Neural progenitor cell (in vitro differentiated cells): ENCODE results near the gene STON2. TPM values are rescaled to one million over a fixed set of nuclear protein-coding genes. Genes with fewer than 3 reads are reported as not detected.
"Not testable (repeated sequence)": the region's sequence is repeated elsewhere in the genome, so short reads cannot be mapped to it uniquely, and the experiment has no call there.

Experiments used
- DNase-seq: peaks from one replicate; pipeline ENCODE4 v3.0.0-alpha.2; 2016; ENCODE audit warnings: low spot score
- H2AFZ ChIP-seq: fragments of 200-600 bp; sonication (generic); replicated peaks from 2 replicates; pipeline ENCODE4 v1.6.1; 2016; ENCODE audit warnings: antibody characterized with exemption
- H3F3A ChIP-seq: fragments of 200-600 bp; sonication (generic); 2 replicates; pipeline ENCODE4 v1.6.1; 2016; ENCODE audit warnings: antibody characterized with exemption, low read depth
- H3K27ac ChIP-seq: fragments of 200-600 bp; sonication (generic); 2 replicates; pipeline ENCODE4 v1.5.1; 2016; ENCODE audit warnings: mild to moderate bottlenecking
- H3K27me3 ChIP-seq: fragments of 200-600 bp; sonication (generic); 2 replicates; pipeline ENCODE4 v1.6.1; 2016; ENCODE audit warnings: mild to moderate bottlenecking, moderate library complexity
- H3K36me3 ChIP-seq: fragments of 200-600 bp; sonication (generic); 2 replicates; pipeline ENCODE4 v1.5.1; 2016
- H3K4me1 ChIP-seq: fragments of 200-600 bp; sonication (generic); 2 replicates; pipeline ENCODE4 v1.6.1; 2016; ENCODE audit warnings: mixed run types
- H3K4me2 ChIP-seq: fragments of 200-600 bp; sonication (generic); 2 replicates; pipeline ENCODE4 v1.6.1; 2016
- H3K4me3 ChIP-seq: fragments of 200-600 bp; sonication (generic); 2 replicates; pipeline ENCODE4 v1.5.1; 2016
- H3K79me2 ChIP-seq: fragments of 200-600 bp; sonication (generic); 2 replicates; pipeline ENCODE4 v1.6.1; 2016; ENCODE audit warnings: low read depth
- H3K9ac ChIP-seq: fragments of 200-600 bp; sonication (generic); 2 replicates; pipeline ENCODE4 v1.6.1; 2016
- H3K9me3 ChIP-seq: fragments of 200-600 bp; sonication (generic); 2 replicates; pipeline ENCODE4 v1.5.1; 2016; ENCODE audit warnings: low read depth
- H4K20me1 ChIP-seq: fragments of 200-600 bp; sonication (generic); 2 replicates; pipeline ENCODE4 v1.6.1; 2016; ENCODE audit warnings: low read depth
- H3K27ac Mint-ChIP-seq: 3 replicates; pipeline ENCODE4 v1.8.0; 2021; ENCODE audit warnings: mixed read lengths
- H3K27me3 Mint-ChIP-seq: 2 replicates; pipeline ENCODE4 v1.8.0; 2022; ENCODE audit warnings: low read depth, mild to moderate bottlenecking, inconsistent platforms, moderate library complexity, mixed read lengths; ENCODE audit not compliant: insufficient read depth
- H3K36me3 Mint-ChIP-seq: 3 replicates; pipeline ENCODE4 v1.8.0; 2021; ENCODE audit warnings: mixed read lengths
- H3K4me1 Mint-ChIP-seq: 3 replicates; pipeline ENCODE4 v1.8.0; 2021; ENCODE audit warnings: mixed read lengths
- H3K4me3 Mint-ChIP-seq: 3 replicates; pipeline ENCODE4 v1.8.0; 2021; ENCODE audit warnings: mild to moderate bottlenecking, moderate library complexity, mixed read lengths
- H3K9me3 Mint-ChIP-seq: 3 replicates; pipeline ENCODE4 v1.8.0; 2020; ENCODE audit warnings: mixed read lengths
- EZH2 ChIP-seq: fragments of 200-600 bp; sonication (generic); IDR thresholded peaks from 2 replicates; pipeline ENCODE4 v1.6.1; 2017; ENCODE audit warnings: antibody characterized with exemption, mild to moderate bottlenecking, moderate library complexity
- EZH2phosphoT487 ChIP-seq: fragments of 200-600 bp; sonication (generic); IDR thresholded peaks from 2 replicates; pipeline ENCODE4 v1.6.1; 2017; ENCODE audit warnings: antibody characterized with exemption
- total RNA-seq: library from RNA; depleted of rRNA; stranded (reverse); fragments of >200 nt; gene quantifications from 2 replicates; pipeline ENCODE4 v1.2.3, GENCODE V29; 2015; ENCODE audit warnings: low replicate concordance
- TF ChIP-seq, protein P1 (sequence below): fragments of 200-600 bp; sonication (generic); IDR thresholded peaks from 2 replicates; pipeline ENCODE4 v1.5.1; 2017; ENCODE audit warnings: antibody characterized with exemption, mild to moderate bottlenecking

The STON2 gene
- total RNA-seq, 1 donor from 2014 or later, result 31.1 TPM

DNA sequence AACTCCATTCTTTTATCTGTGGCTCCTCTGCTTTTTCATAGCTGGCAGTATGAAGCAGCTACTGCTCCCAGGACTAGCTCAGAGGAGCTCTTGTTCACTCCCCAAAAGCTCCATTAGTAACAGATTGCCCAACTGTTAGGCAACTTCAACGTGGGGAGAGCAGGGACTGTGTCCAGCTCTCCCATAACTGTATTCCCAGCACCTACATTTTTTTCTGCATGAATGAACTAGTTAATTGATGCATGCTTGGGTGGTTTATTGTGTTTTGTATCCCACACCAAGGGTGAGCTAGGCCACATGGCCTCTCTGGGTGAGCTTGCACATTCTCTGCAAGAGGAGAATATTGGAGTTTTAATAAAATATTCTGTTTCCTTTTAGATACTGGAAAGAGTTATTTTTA is 15.2 kb downstream of the STON2 start:
- H3K9ac ChIP-seq, result no peak overlapping the region
- peaks cover 30% of the 10 kb centered on the region for H3K4me1 ChIP-seq
- no peak overlapping the region for H3K4me3 Mint-ChIP-seq
- H3K4me2 ChIP-seq, result peak overlapping the region; percentile 32
- H4K20me1 ChIP-seq, result no peaks in the 10 kb centered on the region
- H2AFZ ChIP-seq, result no peak overlapping the region
- H3K79me2 ChIP-seq, result no peaks in the 10 kb centered on the region
- no peak overlapping the region for H3K27ac ChIP-seq
- peaks cover 24% of the 10 kb centered on the region for H3K4me1 Mint-ChIP-seq
- DNase-seq, result peak; percentile 7
- no peaks in the 10 kb centered on the region for H3K36me3 ChIP-seq
- peaks cover 7% of the 10 kb centered on the region for H3K9me3 Mint-ChIP-seq
- TF ChIP-seq EZH2 (no peak), EZH2phosphoT487 (no peak)
- TF ChIP-seq, protein P1, sequence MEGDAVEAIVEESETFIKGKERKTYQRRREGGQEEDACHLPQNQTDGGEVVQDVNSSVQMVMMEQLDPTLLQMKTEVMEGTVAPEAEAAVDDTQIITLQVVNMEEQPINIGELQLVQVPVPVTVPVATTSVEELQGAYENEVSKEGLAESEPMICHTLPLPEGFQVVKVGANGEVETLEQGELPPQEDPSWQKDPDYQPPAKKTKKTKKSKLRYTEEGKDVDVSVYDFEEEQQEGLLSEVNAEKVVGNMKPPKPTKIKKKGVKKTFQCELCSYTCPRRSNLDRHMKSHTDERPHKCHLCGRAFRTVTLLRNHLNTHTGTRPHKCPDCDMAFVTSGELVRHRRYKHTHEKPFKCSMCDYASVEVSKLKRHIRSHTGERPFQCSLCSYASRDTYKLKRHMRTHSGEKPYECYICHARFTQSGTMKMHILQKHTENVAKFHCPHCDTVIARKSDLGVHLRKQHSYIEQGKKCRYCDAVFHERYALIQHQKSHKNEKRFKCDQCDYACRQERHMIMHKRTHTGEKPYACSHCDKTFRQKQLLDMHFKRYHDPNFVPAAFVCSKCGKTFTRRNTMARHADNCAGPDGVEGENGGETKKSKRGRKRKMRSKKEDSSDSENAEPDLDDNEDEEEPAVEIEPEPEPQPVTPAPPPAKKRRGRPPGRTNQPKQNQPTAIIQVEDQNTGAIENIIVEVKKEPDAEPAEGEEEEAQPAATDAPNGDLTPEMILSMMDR, result no peak
- no peaks in the 10 kb centered on the region for H3K27me3 ChIP-seq
- no peaks in the 10 kb centered on the region for H3K27me3 Mint-ChIP-seq
- no peaks in the 10 kb centered on the region for H3K9me3 ChIP-seq
- H3K36me3 Mint-ChIP-seq, result peaks cover 18% of the 10 kb centered on the region
- H3F3A ChIP-seq, result peaks cover 18% of the 10 kb centered on the region
- H3K27ac Mint-ChIP-seq, result peak overlapping the region; percentile 30
- no peak overlapping the region for H3K4me3 ChIP-seq

DNA sequence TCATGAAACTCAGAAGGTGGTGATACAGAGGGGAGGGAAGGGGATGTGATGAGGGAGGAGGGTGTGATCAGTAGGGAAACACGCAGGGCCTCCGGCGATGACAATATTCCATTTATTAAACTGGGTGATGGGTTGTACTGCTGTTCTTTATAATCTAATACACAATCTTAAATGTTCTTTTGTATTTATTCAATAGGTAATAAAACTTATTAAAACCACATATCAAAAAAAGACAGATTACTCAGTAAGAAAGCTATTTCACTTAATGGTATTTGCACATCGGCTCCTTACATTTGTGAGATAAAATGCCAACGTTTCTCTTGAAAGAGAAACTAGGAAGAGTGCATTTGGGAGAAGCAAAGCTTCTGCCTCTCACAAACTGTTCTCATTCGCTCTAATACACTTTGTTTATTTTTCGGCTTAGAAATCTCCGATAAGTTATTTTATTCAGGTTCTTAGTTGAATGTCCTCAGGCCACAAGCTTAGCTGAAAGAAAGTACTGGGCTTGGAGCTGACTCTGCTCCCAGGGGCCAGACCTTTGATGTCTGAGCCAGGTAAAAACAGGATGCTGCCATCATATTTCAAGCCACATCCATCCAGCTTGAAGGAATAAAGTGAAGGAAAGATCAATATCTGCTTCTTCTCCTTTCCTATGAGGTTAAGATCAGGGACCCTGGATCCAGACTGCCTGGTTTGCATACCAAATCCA is 17.5 kb downstream of the STON2 start:
- Mint-ChIP-seq H3K36me3 (peaks cover 18% of the 10 kb centered on the region), H3K27me3 (no peaks in the 10 kb centered on the region), H3K4me1 (peaks cover 24% of the 10 kb centered on the region), H3K27ac (no peak overlapping the region), H3K9me3 (peaks cover 14% of the 10 kb centered on the region), H3K4me3 (no peak overlapping the region)
- Histone ChIP-seq H3K36me3 (no peaks in the 10 kb centered on the region), H3K4me1 (peaks cover 24% of the 10 kb centered on the region), H4K20me1 (no peaks in the 10 kb centered on the region), H3K27ac (no peak overlapping the region), H2AFZ (no peak overlapping the region), H3K4me3 (no peak overlapping the region), H3K9me3 (no peaks in the 10 kb centered on the region), H3K9ac (no peak overlapping the region), H3K4me2 (no peak overlapping the region), H3F3A (peaks cover 15% of the 10 kb centered on the region), H3K27me3 (no peaks in the 10 kb centered on the region), H3K79me2 (no peaks in the 10 kb centered on the region)
- TF ChIP-seq, protein P1, result no peak
- no peak for TF ChIP-seq EZH2
- no peak for DNase-seq

DNA sequence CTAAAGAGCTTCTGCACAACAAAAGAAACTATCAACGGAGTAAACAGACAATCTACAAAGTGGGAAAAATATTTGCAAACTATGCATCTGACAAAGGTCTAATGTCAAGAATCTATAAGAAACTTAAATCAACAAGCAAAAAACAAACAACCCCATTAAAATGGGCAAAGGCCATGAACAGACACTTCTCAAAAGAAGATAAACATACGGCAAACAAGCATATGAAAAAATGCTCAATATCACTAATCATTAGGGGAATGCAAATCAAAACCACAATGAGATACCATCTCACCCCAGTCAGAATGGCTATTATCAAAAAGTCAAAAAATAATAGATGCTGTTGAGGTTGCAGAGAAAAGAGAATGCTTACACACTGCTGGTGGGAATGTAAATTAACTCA is 20.1 kb downstream of the STON2 start:
- not testable (repeated sequence) for H3K4me3 ChIP-seq, DNase-seq, H3K27ac Mint-ChIP-seq, H4K20me1 ChIP-seq, H3K4me1 Mint-ChIP-seq, H3K4me3 Mint-ChIP-seq, H3K27me3 ChIP-seq, H3K27me3 Mint-ChIP-seq, H3K9me3 ChIP-seq, H3K36me3 ChIP-seq, H3K27ac ChIP-seq, H2AFZ ChIP-seq, H3K4me2 ChIP-seq, H3K4me1 ChIP-seq, H3K9ac ChIP-seq, H3F3A ChIP-seq, H3K79me2 ChIP-seq
- Mint-ChIP-seq H3K9me3 (peaks cover 14% of the 10 kb centered on the region), H3K36me3 (peaks cover 22% of the 10 kb centered on the region)

DNA sequence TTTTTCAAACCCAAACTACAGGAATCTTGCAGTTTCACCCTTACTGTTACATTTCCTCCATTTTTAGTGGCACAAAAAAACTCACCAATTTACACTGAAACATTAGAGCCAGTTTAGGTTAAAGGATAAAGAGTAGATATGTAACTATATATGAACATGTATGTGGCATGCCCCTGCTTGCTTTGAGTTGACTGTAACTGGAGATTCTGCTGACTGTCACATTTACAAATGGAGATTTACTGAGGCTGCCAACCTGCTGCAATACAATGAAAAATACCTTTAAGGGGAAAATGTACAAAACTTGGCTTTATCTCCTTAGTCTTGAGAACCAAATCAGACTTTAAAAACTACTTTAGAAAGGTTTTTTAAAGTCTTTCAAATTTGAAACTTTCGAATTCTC is 28.3 kb downstream of the STON2 start:
- Histone ChIP-seq H3K4me2 (no peak overlapping the region), H3F3A (no peaks in the 10 kb centered on the region), H3K9ac (no peak overlapping the region), H3K4me3 (no peak overlapping the region), H3K9me3 (no peaks in the 10 kb centered on the region), H3K4me1 (peaks cover 11% of the 10 kb centered on the region), H3K27me3 (no peaks in the 10 kb centered on the region), H3K36me3 (no peaks in the 10 kb centered on the region), H3K27ac (no peak overlapping the region), H4K20me1 (no peaks in the 10 kb centered on the region), H3K79me2 (no peaks in the 10 kb centered on the region), H2AFZ (no peak overlapping the region)
- TF ChIP-seq EZH2 (no peak), EZH2phosphoT487 (no peak)
- TF ChIP-seq, protein P1, result no peak
- no peak overlapping the region for H3K27ac Mint-ChIP-seq
- peaks cover 10% of the 10 kb centered on the region for H3K4me1 Mint-ChIP-seq
- DNase-seq, result no peak
- H3K9me3 Mint-ChIP-seq, result no peaks in the 10 kb centered on the region
- H3K27me3 Mint-ChIP-seq, result peaks cover 2% of the 10 kb centered on the region
- H3K4me3 Mint-ChIP-seq, result no peak overlapping the region
- peaks cover 24% of the 10 kb centered on the region for H3K36me3 Mint-ChIP-seq
